ENCODE results near the gene MYOZ1. TPM values are rescaled to one million over a fixed set of nuclear protein-coding genes. Genes with fewer than 3 reads are reported as not detected.
"Not testable (repeated sequence)": the region's sequence is repeated elsewhere in the genome, so short reads cannot be mapped to it uniquely, and the experiment has no call there.

The MYOZ1 gene
- polyA plus RNA-seq, 1 donor (not counting 4 experiments of a cell fraction or from before 2014, with no cell fraction given), result not detected

GRCh38 chr10:73674546-73674945 lies 33.3 kb upstream of the MYOZ1 start:
- H3K9ac ChIP-seq (ENCODE audit: control insufficient read depth, extremely low read depth, insufficient read depth, low read length); H3K9me3 ChIP-seq (ENCODE audit: control insufficient read depth, low read depth, low read length); H3K27ac ChIP-seq (ENCODE audit: control insufficient read depth, insufficient read depth, low read length); H2AFZ ChIP-seq (ENCODE audit: control insufficient read depth, low read length); H3K4me3 ChIP-seq (ENCODE audit: control insufficient read depth in 2 of 3, extremely low read depth in 1 of 3, insufficient read depth in 2 of 3, low read depth in 1 of 3, low read length in 3 of 3); H3K4me1 ChIP-seq (ENCODE audit: control insufficient read depth, extremely low read depth, insufficient read depth, low read length); DNase-seq (ENCODE audit: low read depth, low spot score); H3K36me3 ChIP-seq (ENCODE audit: control insufficient read depth in 2 of 2, extremely low read depth in 1 of 2, insufficient read depth in 2 of 2, low read length in 2 of 2); H3K9me1 ChIP-seq (ENCODE audit: control insufficient read depth, extremely low read depth, insufficient read depth, low read length); FAIRE-seq; H3K4me2 ChIP-seq (ENCODE audit: control insufficient read depth, extremely low read depth, insufficient read depth, low read depth, low read length); H3K27me3 ChIP-seq (ENCODE audit: control insufficient read depth, extremely low read depth, insufficient read depth, low read length); H4K20me1 ChIP-seq (ENCODE audit: control insufficient read depth, extremely low read depth, insufficient read depth, low read length); dilution Hi-C loops (cut with MboI; ENCODE audit: extremely low pct_ligation_motif_present, low sequenced_read_pairs); H3K79me2 ChIP-seq (ENCODE audit: control insufficient read depth, insufficient read depth, low read length): not testable (repeated sequence)

DNA sequence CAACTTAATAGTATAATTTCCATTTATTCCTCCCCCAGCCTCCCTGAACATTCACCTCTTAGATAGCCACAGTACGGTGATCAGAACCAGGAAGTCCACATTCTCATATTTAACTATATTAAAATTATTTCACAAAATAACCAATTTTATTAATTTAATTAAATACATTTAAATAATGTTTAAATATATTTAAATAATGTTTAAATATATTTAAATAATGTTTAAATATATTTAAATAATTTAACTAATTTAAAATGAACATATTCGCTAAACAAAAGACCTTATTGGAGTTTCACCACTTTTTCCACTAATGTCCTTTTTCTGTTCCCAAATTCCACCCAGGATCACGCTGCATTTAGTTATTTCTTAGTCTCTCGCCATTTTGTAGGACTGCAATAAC lies 27.1 kb upstream of the MYOZ1 start:
- H3K79me2 ChIP-seq (ENCODE audit: control insufficient read depth, insufficient read depth, low read length); H3K9me1 ChIP-seq (ENCODE audit: control insufficient read depth, extremely low read depth, insufficient read depth, low read length); H3K27ac ChIP-seq (ENCODE audit: control insufficient read depth, insufficient read depth, low read length); dilution Hi-C loops (cut with MboI; ENCODE audit: extremely low pct_ligation_motif_present, low sequenced_read_pairs); H3K4me2 ChIP-seq (ENCODE audit: control insufficient read depth, extremely low read depth, insufficient read depth, low read depth, low read length); H3K27me3 ChIP-seq (ENCODE audit: control insufficient read depth, extremely low read depth, insufficient read depth, low read length); H2AFZ ChIP-seq (ENCODE audit: control insufficient read depth, low read length); FAIRE-seq; H3K4me1 ChIP-seq (ENCODE audit: control insufficient read depth, extremely low read depth, insufficient read depth, low read length); H4K20me1 ChIP-seq (ENCODE audit: control insufficient read depth, extremely low read depth, insufficient read depth, low read length); H3K9ac ChIP-seq (ENCODE audit: control insufficient read depth, extremely low read depth, insufficient read depth, low read length); H3K9me3 ChIP-seq (ENCODE audit: control insufficient read depth, low read depth, low read length); H3K4me3 ChIP-seq (ENCODE audit: control insufficient read depth in 2 of 3, extremely low read depth in 1 of 3, insufficient read depth in 2 of 3, low read depth in 1 of 3, low read length in 3 of 3); DNase-seq (ENCODE audit: low read depth, low spot score); H3K36me3 ChIP-seq (ENCODE audit: control insufficient read depth in 2 of 2, extremely low read depth in 1 of 2, insufficient read depth in 2 of 2, low read length in 2 of 2): not testable (repeated sequence)

- dilution Hi-C loops (cut with MboI; ENCODE audit: extremely low pct_ligation_motif_present, low sequenced_read_pairs); H3K27ac ChIP-seq (ENCODE audit: control insufficient read depth, insufficient read depth, low read length); H4K20me1 ChIP-seq (ENCODE audit: control insufficient read depth, extremely low read depth, insufficient read depth, low read length); H3K4me3 ChIP-seq (ENCODE audit: control insufficient read depth in 2 of 3, extremely low read depth in 1 of 3, insufficient read depth in 2 of 3, low read depth in 1 of 3, low read length in 3 of 3); H2AFZ ChIP-seq (ENCODE audit: control insufficient read depth, low read length); H3K36me3 ChIP-seq (ENCODE audit: control insufficient read depth in 2 of 2, extremely low read depth in 1 of 2, insufficient read depth in 2 of 2, low read length in 2 of 2); H3K9ac ChIP-seq (ENCODE audit: control insufficient read depth, extremely low read depth, insufficient read depth, low read length); H3K4me2 ChIP-seq (ENCODE audit: control insufficient read depth, extremely low read depth, insufficient read depth, low read depth, low read length); DNase-seq (ENCODE audit: low read depth, low spot score); H3K4me1 ChIP-seq (ENCODE audit: control insufficient read depth, extremely low read depth, insufficient read depth, low read length); FAIRE-seq; H3K79me2 ChIP-seq (ENCODE audit: control insufficient read depth, insufficient read depth, low read length); H3K27me3 ChIP-seq (ENCODE audit: control insufficient read depth, extremely low read depth, insufficient read depth, low read length); H3K9me1 ChIP-seq (ENCODE audit: control insufficient read depth, extremely low read depth, insufficient read depth, low read length); H3K9me3 ChIP-seq (ENCODE audit: control insufficient read depth, low read depth, low read length): not testable (repeated sequence)
Measured at GRCh38 chr10:73666153-73666809, 25.0 kb upstream of the MYOZ1 start.

GRCh38 chr10:73665581-73665980 lies 24.3 kb upstream of the MYOZ1 start:
- H3K4me2 ChIP-seq (ENCODE audit: control insufficient read depth, extremely low read depth, insufficient read depth, low read depth, low read length); dilution Hi-C loops (cut with MboI; ENCODE audit: extremely low pct_ligation_motif_present, low sequenced_read_pairs); FAIRE-seq; H3K4me3 ChIP-seq (ENCODE audit: control insufficient read depth in 2 of 3, extremely low read depth in 1 of 3, insufficient read depth in 2 of 3, low read depth in 1 of 3, low read length in 3 of 3); H4K20me1 ChIP-seq (ENCODE audit: control insufficient read depth, extremely low read depth, insufficient read depth, low read length); H3K4me1 ChIP-seq (ENCODE audit: control insufficient read depth, extremely low read depth, insufficient read depth, low read length); H3K36me3 ChIP-seq (ENCODE audit: control insufficient read depth in 2 of 2, extremely low read depth in 1 of 2, insufficient read depth in 2 of 2, low read length in 2 of 2); H3K27ac ChIP-seq (ENCODE audit: control insufficient read depth, insufficient read depth, low read length); H3K27me3 ChIP-seq (ENCODE audit: control insufficient read depth, extremely low read depth, insufficient read depth, low read length); DNase-seq (ENCODE audit: low read depth, low spot score); H3K9me3 ChIP-seq (ENCODE audit: control insufficient read depth, low read depth, low read length); H3K9me1 ChIP-seq (ENCODE audit: control insufficient read depth, extremely low read depth, insufficient read depth, low read length); H2AFZ ChIP-seq (ENCODE audit: control insufficient read depth, low read length); H3K79me2 ChIP-seq (ENCODE audit: control insufficient read depth, insufficient read depth, low read length); H3K9ac ChIP-seq (ENCODE audit: control insufficient read depth, extremely low read depth, insufficient read depth, low read length): not testable (repeated sequence)

- H3K79me2 ChIP-seq (ENCODE audit: control insufficient read depth, insufficient read depth, low read length); dilution Hi-C loops (cut with MboI; ENCODE audit: extremely low pct_ligation_motif_present, low sequenced_read_pairs); H3K9ac ChIP-seq (ENCODE audit: control insufficient read depth, extremely low read depth, insufficient read depth, low read length); H3K4me1 ChIP-seq (ENCODE audit: control insufficient read depth, extremely low read depth, insufficient read depth, low read length); H2AFZ ChIP-seq (ENCODE audit: control insufficient read depth, low read length); H3K27ac ChIP-seq (ENCODE audit: control insufficient read depth, insufficient read depth, low read length); H3K36me3 ChIP-seq (ENCODE audit: control insufficient read depth in 2 of 2, extremely low read depth in 1 of 2, insufficient read depth in 2 of 2, low read length in 2 of 2); FAIRE-seq; H3K9me1 ChIP-seq (ENCODE audit: control insufficient read depth, extremely low read depth, insufficient read depth, low read length); H3K27me3 ChIP-seq (ENCODE audit: control insufficient read depth, extremely low read depth, insufficient read depth, low read length); H3K4me3 ChIP-seq (ENCODE audit: control insufficient read depth in 2 of 3, extremely low read depth in 1 of 3, insufficient read depth in 2 of 3, low read depth in 1 of 3, low read length in 3 of 3); DNase-seq (ENCODE audit: low read depth, low spot score); H3K4me2 ChIP-seq (ENCODE audit: control insufficient read depth, extremely low read depth, insufficient read depth, low read depth, low read length); H4K20me1 ChIP-seq (ENCODE audit: control insufficient read depth, extremely low read depth, insufficient read depth, low read length); H3K9me3 ChIP-seq (ENCODE audit: control insufficient read depth, low read depth, low read length): not testable (repeated sequence)
Measured at GRCh38 chr10:73664156-73665040, 23.1 kb upstream of the MYOZ1 start.
